Measurements from ENCODE around the gene GLCCI1.

GLCCI1 gene

DNA sequence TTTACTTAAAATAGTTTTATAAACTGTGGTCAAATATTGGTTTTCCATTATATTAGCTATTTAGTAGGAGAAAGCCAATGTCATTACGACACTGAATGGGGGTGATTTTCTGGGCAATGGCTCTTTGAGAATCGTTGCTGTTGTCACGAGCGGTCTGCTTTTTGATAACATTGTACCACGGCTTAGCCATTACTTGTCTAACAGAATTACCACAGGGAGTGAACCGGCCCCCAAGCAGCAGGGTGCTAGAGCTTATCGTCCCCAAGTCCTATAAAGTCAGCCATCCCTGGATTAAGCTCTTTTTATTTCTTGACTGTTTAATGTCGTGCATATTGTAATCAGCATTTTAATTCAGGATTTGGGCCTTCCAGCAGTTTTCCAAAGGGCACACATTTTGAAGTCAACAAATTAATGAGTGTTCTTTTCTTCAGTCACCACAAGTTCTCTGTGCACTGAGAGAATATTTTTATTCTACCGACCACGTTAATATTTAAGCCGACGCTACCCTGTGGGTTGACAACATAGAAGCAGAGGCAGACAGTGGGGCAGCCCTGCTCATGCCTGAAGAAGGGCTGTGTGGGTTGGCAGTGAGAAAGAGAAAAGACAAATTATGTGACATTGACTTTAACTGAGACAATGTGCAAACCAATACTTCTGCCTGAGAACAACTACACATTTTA is 167.6 kb downstream of the GLCCI1 start:
- DNase-seq = no peak
